ENCODE results near the gene S100A9.
"Not testable (repeated sequence)": the region's sequence is repeated elsewhere in the genome, so short reads cannot be mapped to it uniquely, and the experiment has no call there.

S100A9 gene

GRCh38 chr1:153390938-153391710, 33.5 kb downstream of the S100A9 start, which contains the start of gene S100A8:
Gene S100A8 (minus strand): TSS chr1:153391073. CDS start chr1:153390535, 538 bp downstream.
- DNase-seq (ENCODE audit: low read depth) = no peak

- no peak for DNase-seq (ENCODE audit: low read depth)
Observed at GRCh38 chr1:153392258-153392657, 34.6 kb downstream of the S100A9 start.

- DNase-seq (ENCODE audit: low read depth) = no peak
Observed at GRCh38 chr1:153392822-153393221, 35.2 kb downstream of the S100A9 start.

GRCh38 chr1:153393926-153394325, 36.3 kb downstream of the S100A9 start:
- DNase-seq (ENCODE audit: low read depth) = no peak

GRCh38 chr1:153394391-153394790, 36.7 kb downstream of the S100A9 start:
- DNase-seq (ENCODE audit: low read depth) = no peak

GRCh38 chr1:153395136-153395685, 37.6 kb downstream of the S100A9 start:
- no peak for DNase-seq (ENCODE audit: low read depth)

GRCh38 chr1:153395776-153396175, 38.1 kb downstream of the S100A9 start:
- DNase-seq (ENCODE audit: low read depth) = no peak

- DNase-seq (ENCODE audit: low read depth) = no peak
Observed at GRCh38 chr1:153396461-153396860, 38.8 kb downstream of the S100A9 start.

GRCh38 chr1:153397051-153397923, 39.6 kb downstream of the S100A9 start:
- DNase-seq (ENCODE audit: low read depth) = no peak

GRCh38 chr1:153397924-153398651, 40.4 kb downstream of the S100A9 start:
- DNase-seq (ENCODE audit: low read depth) = no peak

GRCh38 chr1:153399401-153400055, 41.9 kb downstream of the S100A9 start:
- no peak for DNase-seq (ENCODE audit: low read depth)

- no peak for DNase-seq (ENCODE audit: low read depth)
Observed at GRCh38 chr1:153400244-153400643, 42.6 kb downstream of the S100A9 start.

GRCh38 chr1:153401461-153401860, 43.8 kb downstream of the S100A9 start:
- no peak for DNase-seq (ENCODE audit: low read depth)

GRCh38 chr1:153402226-153402625, 44.6 kb downstream of the S100A9 start:
- no peak for DNase-seq (ENCODE audit: low read depth)

- DNase-seq (ENCODE audit: low read depth) = no peak
Observed at GRCh38 chr1:153403421-153404085, 45.9 kb downstream of the S100A9 start.

- no peak for DNase-seq (ENCODE audit: low read depth)
Observed at GRCh38 chr1:153404086-153404635, 46.5 kb downstream of the S100A9 start.

GRCh38 chr1:153404768-153405167, 47.1 kb downstream of the S100A9 start:
- DNase-seq (ENCODE audit: low read depth) = peak; percentile 11

GRCh38 chr1:153405825-153406599, 48.4 kb downstream of the S100A9 start:
- not testable (repeated sequence) for DNase-seq (ENCODE audit: low read depth)

- DNase-seq (ENCODE audit: low read depth) = not testable (repeated sequence)
Observed at GRCh38 chr1:153407274-153407673, 49.6 kb downstream of the S100A9 start.

Data from CMK (cell line).